ENCODE measurements around the gene PTPRR. TPM values are rescaled to one million over a fixed set of nuclear protein-coding genes. Genes with fewer than 3 reads are reported as not detected.

Gene PTPRR
- total RNA-seq, 1 donor from 2014 or later: 1.4 TPM

DNA sequence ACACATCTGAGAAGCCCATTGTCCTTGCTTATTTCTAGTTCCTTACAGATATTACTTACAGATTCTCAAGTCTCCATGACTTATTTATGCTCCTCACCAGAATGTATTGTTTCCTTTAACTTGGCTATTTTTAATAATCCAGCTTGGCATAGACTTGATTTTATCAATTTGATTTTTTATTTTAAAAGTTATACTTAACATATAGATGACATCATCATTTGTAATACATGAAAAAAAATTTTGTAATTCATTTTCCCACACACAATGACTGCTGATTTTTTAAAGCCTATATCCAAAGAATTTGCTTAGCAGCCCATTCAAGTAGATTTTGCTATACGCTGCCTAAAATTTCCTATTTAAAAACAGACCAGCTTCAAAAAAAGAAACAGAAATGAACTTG, 39.8 kb downstream of the PTPRR start:
- H3K4me3 Mint-ChIP-seq (ENCODE audit: unreplicated experiment): no peak overlapping the region
- H3K27me3 Mint-ChIP-seq (ENCODE audit: low read depth, unreplicated experiment): no peaks in the 10 kb centered on the region
- H3K4me1 Mint-ChIP-seq (ENCODE audit: low read depth, unreplicated experiment): peaks cover 9% of the 10 kb centered on the region

DNA sequence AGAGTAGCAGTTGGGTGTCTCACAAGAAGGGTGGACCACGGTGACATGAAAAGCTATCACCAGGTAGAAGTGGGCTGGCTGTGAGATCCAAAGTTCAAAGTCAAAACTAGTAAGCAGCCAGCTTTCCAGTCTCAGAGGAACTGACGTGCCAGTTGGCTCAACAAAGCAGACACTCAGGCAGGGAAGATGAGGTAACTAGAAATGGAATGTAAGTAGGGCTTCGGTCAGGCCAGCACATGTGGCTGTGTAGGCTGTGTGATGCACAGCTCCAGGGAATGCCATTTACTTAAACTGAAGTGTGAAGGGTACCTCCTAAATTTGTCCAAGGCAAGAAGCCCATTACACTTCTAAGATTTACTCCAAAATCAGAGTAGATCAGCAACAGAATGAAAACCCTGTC, 43.6 kb downstream of the PTPRR start:
- Histone ChIP-seq H3K27me3 (ENCODE audit: insufficient read depth, low read length) (no peaks in the 10 kb centered on the region), H3K4me2 (ENCODE audit: low read length) (no peak overlapping the region), H3K79me2 (ENCODE audit: insufficient read depth, low read length) (no peaks in the 10 kb centered on the region), H3K27ac (ENCODE audit: low read depth, low read length) (no peak overlapping the region), H3K4me1 (ENCODE audit: insufficient read depth, low read length) (no peaks in the 10 kb centered on the region), H3K4me3 (ENCODE audit: insufficient read depth, low read depth, low read length) (no peak overlapping the region), H3K36me3 (ENCODE audit: insufficient read depth, low read length) (no peaks in the 10 kb centered on the region), H4K20me1 (ENCODE audit: insufficient read depth, low read length) (no peaks in the 10 kb centered on the region), H3K9ac (ENCODE audit: low read length) (no peak overlapping the region), H3K9me3 (ENCODE audit: insufficient read depth, low read depth, low read length) (no peaks in the 10 kb centered on the region), H2AFZ (ENCODE audit: low read depth, low read length) (no peak overlapping the region)
- Mint-ChIP-seq H3K36me3 (ENCODE audit: low read depth, unreplicated experiment) (no peaks in the 10 kb centered on the region), H3K4me3 (ENCODE audit: unreplicated experiment) (no peak overlapping the region), H3K9me3 (ENCODE audit: unreplicated experiment) (no peaks in the 10 kb centered on the region), H3K27ac (ENCODE audit: unreplicated experiment) (peak overlapping the region; percentile 89), H3K27me3 (ENCODE audit: low read depth, unreplicated experiment) (no peaks in the 10 kb centered on the region), H3K4me1 (ENCODE audit: low read depth, unreplicated experiment) (peaks cover 7% of the 10 kb centered on the region)
- TF ChIP-seq EZH2 (IDR thresholded peaks at IDR 0.05; ENCODE audit: insufficient read depth, low read length): no peak
- DNase-seq (ENCODE audit: low read depth) (peak; percentile 41), FAIRE-seq (no peak)

More for the DNA sequence above, 39.8 kb downstream of the PTPRR start:
- H3K4me3 ChIP-seq (ENCODE audit: insufficient read depth, low read depth, low read length): no peak overlapping the region
- FAIRE-seq (no peak), DNase-seq (ENCODE audit: low read depth) (no peak)
- no peak overlapping the region for H3K4me2 ChIP-seq (ENCODE audit: low read length)
- TF ChIP-seq EZH2 (IDR thresholded peaks at IDR 0.05; ENCODE audit: insufficient read depth, low read length) (no peak), CTCF (IDR thresholded peaks at IDR 0.05; ENCODE audit: insufficient read depth, low read depth, low read length) (no peak)
- no peak overlapping the region for H3K9ac ChIP-seq (ENCODE audit: low read length)
- H3K9me3 Mint-ChIP-seq (ENCODE audit: unreplicated experiment): no peaks in the 10 kb centered on the region
- no peaks in the 10 kb centered on the region for H3K36me3 Mint-ChIP-seq (ENCODE audit: low read depth, unreplicated experiment)
- no peak overlapping the region for H3K27ac ChIP-seq (ENCODE audit: low read depth, low read length)
- H3K36me3 ChIP-seq (ENCODE audit: insufficient read depth, low read length): no peaks in the 10 kb centered on the region
- H3K27ac Mint-ChIP-seq (ENCODE audit: unreplicated experiment): no peak overlapping the region
- H4K20me1 ChIP-seq (ENCODE audit: insufficient read depth, low read length): no peaks in the 10 kb centered on the region
- no peaks in the 10 kb centered on the region for H3K79me2 ChIP-seq (ENCODE audit: insufficient read depth, low read length)
- no peaks in the 10 kb centered on the region for H3K4me1 ChIP-seq (ENCODE audit: insufficient read depth, low read length)
- no peaks in the 10 kb centered on the region for H3K9me3 ChIP-seq (ENCODE audit: insufficient read depth, low read depth, low read length)
- H2AFZ ChIP-seq (ENCODE audit: low read depth, low read length): no peak overlapping the region
- H3K27me3 ChIP-seq (ENCODE audit: insufficient read depth, low read length): no peaks in the 10 kb centered on the region

GRCh38 chr12:70875628-70876027, 44.9 kb downstream of the PTPRR start:
- H3K9ac ChIP-seq (ENCODE audit: low read length): no peak overlapping the region
- H3K9me3 ChIP-seq (ENCODE audit: insufficient read depth, low read depth, low read length): no peaks in the 10 kb centered on the region
- H3K27ac ChIP-seq (ENCODE audit: low read depth, low read length): no peak overlapping the region
- no peak overlapping the region for H3K4me3 Mint-ChIP-seq (ENCODE audit: unreplicated experiment)
- no peak for DNase-seq (ENCODE audit: low read depth)
- H3K27me3 ChIP-seq (ENCODE audit: insufficient read depth, low read length): no peaks in the 10 kb centered on the region
- H3K36me3 ChIP-seq (ENCODE audit: insufficient read depth, low read length): no peaks in the 10 kb centered on the region
- H3K79me2 ChIP-seq (ENCODE audit: insufficient read depth, low read length): no peaks in the 10 kb centered on the region
- no peaks in the 10 kb centered on the region for H3K4me1 ChIP-seq (ENCODE audit: insufficient read depth, low read length)
- no peaks in the 10 kb centered on the region for H3K36me3 Mint-ChIP-seq (ENCODE audit: low read depth, unreplicated experiment)
- no peak for FAIRE-seq
- no peaks in the 10 kb centered on the region for H4K20me1 ChIP-seq (ENCODE audit: insufficient read depth, low read length)
- H3K4me3 ChIP-seq (ENCODE audit: insufficient read depth, low read depth, low read length): no peak overlapping the region
- H3K4me1 Mint-ChIP-seq (ENCODE audit: low read depth, unreplicated experiment): peaks cover 7% of the 10 kb centered on the region
- no peak overlapping the region for H3K27ac Mint-ChIP-seq (ENCODE audit: unreplicated experiment)
- H3K9me3 Mint-ChIP-seq (ENCODE audit: unreplicated experiment): no peaks in the 10 kb centered on the region
- no peak overlapping the region for H3K4me2 ChIP-seq (ENCODE audit: low read length)
- no peaks in the 10 kb centered on the region for H3K27me3 Mint-ChIP-seq (ENCODE audit: low read depth, unreplicated experiment)
- TF ChIP-seq CTCF (IDR thresholded peaks at IDR 0.05; ENCODE audit: insufficient read depth, low read depth, low read length): no peak
- no peak for TF ChIP-seq EZH2 (IDR thresholded peaks at IDR 0.05; ENCODE audit: insufficient read depth, low read length)
- H2AFZ ChIP-seq (ENCODE audit: low read depth, low read length): no peak overlapping the region
